Left lung (tissue), 10 donors: ENCODE results near the gene SEPTIN5. TPM values are rescaled to one million over a fixed set of nuclear protein-coding genes. Genes with fewer than 3 reads are reported as not detected.

Source experiments
- ATAC-seq: fragments of 200-7000 bp; cut with Tn5 transposase; one replicate; pipeline ENCODE4 v1.9.1; 2020; ENCODE audit warnings: moderate library complexity
- DNase-seq, 4 donors: peaks; one replicate each; pipeline ENCODE4 v3.0.0-alpha.2; 2013 to 2020
- H3K27ac ChIP-seq, 2 donors: fragments of 200-600 bp; sonication (generic) in 1 of 2; one replicate each; pipeline versions ENCODE4 v1.5.0 to v1.8.0; 2020 to 2021
- H3K27me3 ChIP-seq, 2 donors: fragments of 200-600 bp; sonication (generic) in 1 of 2; one replicate each; pipeline versions ENCODE4 v1.5.0 to v1.8.0; 2020 to 2021
- H3K36me3 ChIP-seq, 2 donors: fragments of 200-600 bp; sonication (generic) in 1 of 2; one replicate each; pipeline versions ENCODE4 v1.5.0 to v1.8.0; 2020 to 2021
- H3K4me1 ChIP-seq, 2 donors: fragments of 200-600 bp; one replicate each; pipeline ENCODE4 v1.8.0; 2021
- H3K4me3 ChIP-seq, 2 donors: fragments of 200-600 bp; sonication (generic) in 1 of 2; one replicate each; pipeline versions ENCODE4 v1.5.0 to v1.8.0; 2020 to 2021; ENCODE audit warnings: mild to moderate bottlenecking in 1 of 2
- H3K9me3 ChIP-seq, 2 donors: fragments of 200-600 bp; sonication (generic) in 1 of 2; one replicate each; pipeline versions ENCODE4 v1.5.0 to v1.8.0; 2020 to 2021
- CTCF ChIP-seq, 2 donors: fragments of 200-600 bp; sonication (generic) in 1 of 2; IDR thresholded peaks; one replicate each; pipeline versions ENCODE4 v1.5.0 to v1.8.0; 2021; ENCODE audit warnings: antibody characterized with exemption in 2 of 2
- intact Hi-C, 2 donors: fragments of 100-400 bp; cut with DNase I; formaldehyde crosslinking; loops; one replicate each; pipeline versions ENCODE4 v1.11.2 to v1.14.2; 2022
- polyA plus RNA-seq, 6 donors: library from polyadenylated mRNA; unstranded; fragments of 120-200 nt; gene quantifications; one replicate each; pipeline ENCODE4 v1.2.1, GENCODE V29; 2013; ENCODE audit not compliant: insufficient read length in 6 of 6
- total RNA-seq, 2 donors: library from RNA; stranded (reverse); fragmentation: NEBNext Ultra II Directional; extraction: Animal tissue kit (Norgen Biotek cat#: 25700); gene quantifications; one replicate each; pipeline ENCODE4 v1.2.1, GENCODE V29; 2021
- donor health status: DM: no; HTN: yes; CAD: no.
- donor health status: DM: no; HTN: no; CAD: no.

Gene SEPTIN5
- total and polyA plus RNA-seq, 8 donors, result 14.6 to 80.0 (median 63.0) TPM

- TF ChIP-seq CTCF (IDR thresholded peaks at IDR 0.05), result no peak
- ATAC-seq (no peak), DNase-seq (peak in 1 of 4 donors; percentile 27)
- peaks cover 0 to 39% of the 10 kb centered on the region in 2 donors for H3K27me3 ChIP-seq
- H3K27ac ChIP-seq, result no peak overlapping the region
- no peaks in the 10 kb centered on the region for H3K4me1 ChIP-seq
- H3K4me3 ChIP-seq, result no peak overlapping the region
- H3K9me3 ChIP-seq, result no peaks in the 10 kb centered on the region
- H3K36me3 ChIP-seq, result no peaks in the 10 kb centered on the region
- intact Hi-C loops, result no loop called here
These were observed 35.3 kb upstream of the SEPTIN5 start for GRCh38 chr22:19678949-19679521.

- Histone ChIP-seq H3K27ac (no peak overlapping the region), H3K9me3 (no peaks in the 10 kb centered on the region), H3K4me3 (no peak overlapping the region), H3K36me3 (no peaks in the 10 kb centered on the region), H3K4me1 (no peaks in the 10 kb centered on the region), H3K27me3 (peaks cover 0 to 36% of the 10 kb centered on the region in 2 donors)
- ATAC-seq, result peak; percentile 90
- intact Hi-C loops, result no loop called here
- peak; percentile 85 to 91 for TF ChIP-seq CTCF (IDR thresholded peaks at IDR 0.05)
- DNase-seq, result peak in 1 of 4 donors; percentile 95
These were observed 34.7 kb upstream of the SEPTIN5 start for GRCh38 chr22:19679522-19680101.

DNA sequence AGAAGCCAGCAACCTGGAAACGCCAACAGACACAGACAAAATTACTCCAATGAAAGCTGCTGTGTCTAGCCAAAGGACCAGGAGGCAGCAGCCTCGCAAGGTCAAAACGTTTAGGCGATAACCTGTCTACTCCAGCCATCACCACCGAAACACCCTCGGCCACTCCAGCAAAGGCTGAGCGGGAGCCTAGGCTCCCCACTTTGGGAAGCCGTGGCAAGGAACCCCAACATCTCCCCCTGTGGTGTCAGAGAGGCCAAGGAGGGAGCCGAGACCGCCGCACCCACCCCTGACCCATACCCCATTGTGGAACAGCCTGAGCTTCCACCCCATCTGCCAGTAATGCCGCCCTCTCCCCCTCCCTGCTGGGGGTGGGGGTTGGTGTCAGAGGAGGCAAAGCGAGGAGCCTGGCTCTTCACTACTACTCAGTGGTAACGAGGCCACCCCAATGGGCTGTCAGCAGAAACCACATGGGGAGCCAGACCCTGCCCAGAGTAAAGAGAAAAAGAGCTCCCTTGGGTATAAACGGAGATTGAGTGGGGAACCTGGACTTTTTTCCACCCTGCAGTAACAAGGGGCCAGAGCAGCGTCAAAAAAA is 33.9 kb upstream of the SEPTIN5 start:
- no peak for ATAC-seq

DNA sequence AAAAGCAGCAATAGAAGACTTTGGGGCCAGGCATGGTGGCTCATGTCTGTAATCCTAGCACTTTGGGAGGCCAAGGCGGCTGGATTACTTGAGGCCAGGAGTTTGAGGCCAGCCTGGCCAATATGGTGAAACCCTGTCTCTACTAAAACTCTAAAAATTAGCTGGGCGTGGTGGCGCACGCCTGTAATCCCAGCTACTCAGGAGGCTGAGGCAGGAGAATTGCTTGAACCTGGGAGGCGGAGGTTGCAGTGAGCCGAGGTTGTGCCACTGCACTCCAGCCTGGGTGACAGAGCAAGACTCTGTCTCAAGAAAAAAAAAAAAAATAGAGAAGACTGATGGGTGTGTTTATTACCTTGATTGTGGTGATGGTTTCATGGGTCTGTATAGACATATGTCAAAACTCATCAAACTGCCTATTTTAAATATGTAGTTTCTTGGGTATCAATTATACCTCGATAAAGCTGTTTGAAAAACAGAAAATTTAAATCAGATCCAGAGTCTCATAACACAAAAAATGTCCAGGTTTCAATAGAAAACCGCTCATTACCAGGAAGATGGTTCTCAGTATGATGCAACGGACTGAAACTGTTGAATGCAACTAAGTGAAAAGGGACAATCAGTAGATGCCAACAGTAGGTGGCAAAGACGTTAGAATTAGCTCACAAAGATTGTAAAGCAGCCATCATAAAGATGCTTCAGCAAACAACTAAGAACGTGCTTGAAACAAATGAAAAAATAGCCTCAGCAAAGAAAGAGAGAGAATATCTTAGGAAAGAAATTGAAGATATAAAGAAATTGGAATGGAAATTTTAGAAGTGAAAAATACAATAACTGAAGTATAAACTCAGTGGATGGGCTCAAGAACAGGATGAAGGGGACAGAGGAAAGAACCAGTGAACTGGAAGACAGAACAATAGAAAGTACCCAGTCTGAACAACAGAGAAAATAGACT is 33.1 kb upstream of the SEPTIN5 start:
- ATAC-seq (no peak), DNase-seq (no peak)
- Histone ChIP-seq H3K27ac (no peak overlapping the region), H3K27me3 (peaks cover 0 to 36% of the 10 kb centered on the region in 2 donors), H3K36me3 (no peaks in the 10 kb centered on the region), H3K9me3 (no peaks in the 10 kb centered on the region), H3K4me3 (no peak overlapping the region), H3K4me1 (no peaks in the 10 kb centered on the region)
- intact Hi-C loops, result no loop called here
- TF ChIP-seq CTCF (IDR thresholded peaks at IDR 0.05), result no peak

More for the DNA sequence above, 33.9 kb upstream of the SEPTIN5 start:
- no peak for TF ChIP-seq CTCF (IDR thresholded peaks at IDR 0.05)
- no peaks in the 10 kb centered on the region for H3K9me3 ChIP-seq
- DNase-seq, result no peak
- H3K36me3 ChIP-seq, result no peaks in the 10 kb centered on the region
- H3K27me3 ChIP-seq, result peaks cover 0 to 36% of the 10 kb centered on the region in 2 donors
- H3K4me3 ChIP-seq, result no peak overlapping the region
- no peak overlapping the region for H3K27ac ChIP-seq
- H3K4me1 ChIP-seq, result no peaks in the 10 kb centered on the region
- intact Hi-C loops, result no loop called here
